HG03039 (cell line): ENCODE results near the gene CHTOP.
"Not testable (repeated sequence)": the region's sequence is repeated elsewhere in the genome, so short reads cannot be mapped to it uniquely, and the experiment has no call there.

Experiments
- ATAC-seq: cut with Tn5 transposase; IDR thresholded peaks from one replicate; pipeline ENCODE4 v1.9.1; 2021; ENCODE audit warnings: mild to moderate bottlenecking, moderate library complexity; ENCODE audit not compliant: unreplicated experiment

The CHTOP gene

GRCh38 chr1:153631047-153632022 lies 2.5 kb upstream of the CHTOP start:
- no peak for ATAC-seq

GRCh38 chr1:153633161-153633753 lies 609 bp upstream of the CHTOP start:
- ATAC-seq: no peak

DNA sequence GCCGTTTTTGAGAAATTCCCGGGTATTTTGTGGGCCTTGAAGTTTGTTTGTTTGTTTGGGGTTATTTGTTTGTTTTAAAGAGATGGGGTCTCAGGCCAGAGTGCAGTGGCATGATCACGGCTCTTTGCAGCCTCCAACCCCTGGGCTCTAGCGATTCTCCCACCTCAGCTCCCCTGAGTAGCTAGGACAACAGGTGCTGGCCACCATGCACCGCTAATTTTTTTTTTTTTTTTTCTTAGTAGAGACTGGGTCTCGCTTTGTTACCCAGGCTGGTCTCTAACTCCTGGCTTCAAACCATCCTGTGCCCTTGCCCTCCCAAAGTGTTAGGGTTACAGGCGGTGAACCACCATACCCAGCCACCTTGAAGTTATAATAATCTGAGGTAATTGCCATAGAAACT lies 2.0 kb downstream of the CHTOP start:
- no peak for ATAC-seq

DNA sequence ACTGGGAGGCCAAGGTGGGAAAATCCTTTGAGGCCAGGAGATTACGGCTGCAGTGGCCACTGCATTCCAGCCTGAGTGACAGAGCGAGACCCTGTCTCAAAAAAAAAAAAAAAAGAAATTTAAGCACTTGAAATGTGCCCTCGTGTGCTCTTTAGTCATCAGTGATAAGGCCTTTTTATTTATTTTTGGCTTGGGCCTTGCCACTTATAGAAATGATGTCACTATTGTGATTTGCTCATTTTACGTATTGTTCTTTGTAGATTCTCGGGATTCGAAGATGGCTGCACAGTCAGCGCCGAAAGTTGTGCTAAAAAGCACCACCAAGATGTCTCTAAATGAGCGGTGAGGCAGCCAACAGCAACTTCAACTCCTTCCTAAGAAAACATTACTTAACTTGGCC lies 2.4 kb downstream of the CHTOP start:
- ATAC-seq: no peak

DNA sequence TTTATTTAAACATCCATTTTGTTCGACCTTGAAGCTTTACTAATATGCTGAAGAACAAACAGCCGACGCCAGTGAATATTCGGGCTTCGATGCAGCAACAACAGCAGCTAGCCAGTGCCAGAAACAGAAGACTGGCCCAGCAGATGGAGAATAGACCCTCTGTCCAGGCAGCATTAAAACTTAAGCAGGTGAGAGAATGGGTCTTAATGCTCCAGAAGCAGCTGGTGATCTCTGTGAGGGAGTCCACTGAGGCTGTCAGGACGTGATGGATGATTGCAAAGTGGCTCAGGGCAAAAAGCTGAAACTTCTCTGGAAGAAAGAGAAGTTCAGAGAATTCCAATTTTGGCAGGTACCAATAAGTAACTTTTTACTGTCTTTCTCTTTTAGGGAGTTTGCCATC lies 4.4 kb downstream of the CHTOP start:
- no peak for ATAC-seq

- ATAC-seq: no peak
Observed at GRCh38 chr1:153639280-153639679, 5.4 kb downstream of the CHTOP start.

GRCh38 chr1:153640213-153640612 lies 6.3 kb downstream of the CHTOP start:
- not testable (repeated sequence) for ATAC-seq

DNA sequence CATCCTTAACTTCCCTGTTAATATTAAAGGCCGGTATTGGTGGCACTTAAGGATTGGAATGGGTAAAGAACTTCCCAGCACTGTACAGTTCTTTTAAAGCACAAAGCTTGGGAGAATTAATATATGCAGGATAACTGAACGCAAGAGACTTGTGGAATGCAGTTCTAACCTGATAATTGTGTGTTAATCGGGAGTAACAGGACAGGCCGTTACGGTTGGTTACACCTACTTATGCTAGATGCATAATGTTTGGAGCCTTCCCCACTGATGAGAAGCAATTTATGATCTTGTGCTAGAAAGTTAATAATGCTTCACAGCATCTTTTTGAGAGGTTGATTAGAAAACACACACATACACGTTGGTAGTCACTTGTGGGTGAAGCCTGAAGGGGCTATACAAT lies 7.0 kb downstream of the CHTOP start:
- no peak for ATAC-seq

DNA sequence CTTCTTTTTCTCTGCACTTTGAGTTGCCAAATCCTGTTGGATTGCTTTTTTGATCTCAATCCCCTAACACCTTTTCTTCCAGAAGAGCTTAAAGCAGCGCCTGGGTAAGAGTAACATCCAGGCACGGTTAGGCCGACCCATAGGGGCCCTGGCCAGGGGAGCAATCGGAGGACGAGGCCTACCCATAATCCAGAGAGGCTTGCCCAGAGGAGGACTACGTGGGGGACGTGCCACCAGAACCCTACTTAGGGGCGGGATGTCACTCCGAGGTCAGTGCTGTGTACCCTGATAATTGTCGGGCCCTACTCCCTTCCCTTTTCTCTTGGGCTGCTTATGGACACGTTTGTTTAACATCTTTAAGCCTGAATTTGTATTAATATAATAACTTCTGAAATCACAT lies 8.3 kb downstream of the CHTOP start:
- ATAC-seq: no peak

DNA sequence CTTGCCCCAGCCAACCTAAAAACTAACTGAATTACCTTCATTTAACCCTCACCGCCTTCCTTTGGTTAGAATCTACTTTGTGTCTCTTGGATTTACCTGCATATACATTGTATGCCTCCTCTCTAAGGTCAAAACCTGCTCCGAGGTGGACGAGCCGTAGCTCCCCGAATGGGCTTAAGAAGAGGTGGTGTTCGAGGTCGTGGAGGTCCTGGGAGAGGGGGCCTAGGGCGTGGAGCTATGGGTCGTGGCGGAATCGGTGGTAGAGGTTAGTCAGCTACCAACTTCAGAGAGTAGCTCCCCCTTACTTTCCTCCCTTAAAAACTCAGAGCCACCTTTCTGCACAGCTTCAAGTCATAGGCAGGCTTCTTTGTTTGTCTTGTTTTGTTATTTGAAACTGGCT lies 9.2 kb downstream of the CHTOP start:
- ATAC-seq: no peak

DNA sequence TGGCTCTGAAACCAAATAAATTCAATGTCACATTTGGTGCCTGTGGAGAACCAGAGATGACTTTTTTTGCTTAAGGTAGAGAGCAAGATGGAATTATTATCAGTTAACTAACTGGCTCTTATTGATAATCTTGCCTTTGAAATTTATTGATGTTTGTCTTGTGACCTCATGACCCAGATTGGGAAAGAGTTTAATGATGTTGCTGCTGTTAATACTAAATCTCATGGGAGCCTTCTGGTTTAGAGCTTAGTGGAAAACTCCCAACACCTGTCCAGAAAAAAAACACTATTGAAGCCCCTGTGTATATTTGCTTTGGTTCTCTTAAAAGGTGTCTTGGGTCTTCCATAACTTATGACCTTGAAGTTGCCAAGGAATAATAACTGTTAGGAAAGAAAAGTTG lies 9.9 kb downstream of the CHTOP start:
- ATAC-seq: no peak

DNA sequence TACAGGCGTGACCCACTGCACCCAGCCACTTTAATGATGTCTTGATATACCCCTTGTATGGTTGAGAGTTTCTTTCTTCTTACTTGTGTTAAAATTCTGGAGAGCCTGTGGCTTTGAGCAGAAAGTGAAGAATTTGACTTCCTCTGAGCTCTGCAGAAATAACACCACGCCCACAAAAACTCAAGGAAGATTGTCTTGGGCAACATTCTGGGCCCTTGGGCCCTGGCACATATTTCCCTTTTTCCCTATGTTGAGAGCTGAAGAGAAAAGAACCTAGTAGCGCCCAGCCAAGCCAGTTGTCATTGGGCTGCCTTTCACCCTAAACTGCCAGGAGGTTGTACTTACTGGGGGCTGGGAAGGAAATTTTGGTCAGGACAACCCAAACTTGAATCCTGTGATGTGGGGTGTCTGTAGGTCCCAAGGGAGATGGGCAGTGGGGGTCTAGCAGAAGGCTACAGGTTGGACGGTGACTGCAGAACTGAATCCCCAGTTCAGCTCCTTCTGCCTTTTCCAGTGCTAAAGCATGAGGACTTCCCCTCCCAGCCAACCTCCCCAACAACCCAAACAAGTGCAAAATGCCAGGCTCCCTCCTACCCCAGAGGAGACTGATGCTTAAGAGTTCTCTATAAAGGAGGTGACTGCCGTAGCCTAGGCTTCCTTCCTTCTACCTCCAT lies 12.9 kb downstream of the CHTOP start:
- no peak for ATAC-seq

- ATAC-seq: no peak
Observed at GRCh38 chr1:153647346-153647714, 13.5 kb downstream of the CHTOP start.

GRCh38 chr1:153648000-153648643 lies 14.3 kb downstream of the CHTOP start:
- no peak for ATAC-seq

- no peak for ATAC-seq
Observed at GRCh38 chr1:153649137-153649862, 15.4 kb downstream of the CHTOP start.

DNA sequence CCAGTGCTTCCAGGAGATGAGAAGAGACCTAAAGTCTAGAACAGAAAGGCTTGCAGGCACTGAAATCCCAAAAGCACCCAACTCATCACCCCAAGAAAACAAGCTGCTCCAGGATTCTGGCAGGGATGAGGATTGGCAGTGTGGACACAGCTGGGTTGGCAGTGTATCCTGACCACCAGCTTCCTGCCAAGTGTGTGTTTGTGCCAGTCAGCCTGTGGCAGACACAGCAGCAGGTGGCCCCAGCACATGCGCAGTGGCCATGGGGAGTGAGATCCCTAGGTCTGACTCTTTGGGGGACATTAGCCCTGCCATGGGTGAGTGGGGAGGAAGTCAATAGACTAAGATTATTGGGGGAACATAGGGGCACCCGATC lies 16.0 kb downstream of the CHTOP start:
- ATAC-seq: no peak

- ATAC-seq: no peak
Observed at GRCh38 chr1:153651771-153652170, 17.9 kb downstream of the CHTOP start.

GRCh38 chr1:153652805-153653500 lies 19.1 kb downstream of the CHTOP start:
- ATAC-seq: no peak

DNA sequence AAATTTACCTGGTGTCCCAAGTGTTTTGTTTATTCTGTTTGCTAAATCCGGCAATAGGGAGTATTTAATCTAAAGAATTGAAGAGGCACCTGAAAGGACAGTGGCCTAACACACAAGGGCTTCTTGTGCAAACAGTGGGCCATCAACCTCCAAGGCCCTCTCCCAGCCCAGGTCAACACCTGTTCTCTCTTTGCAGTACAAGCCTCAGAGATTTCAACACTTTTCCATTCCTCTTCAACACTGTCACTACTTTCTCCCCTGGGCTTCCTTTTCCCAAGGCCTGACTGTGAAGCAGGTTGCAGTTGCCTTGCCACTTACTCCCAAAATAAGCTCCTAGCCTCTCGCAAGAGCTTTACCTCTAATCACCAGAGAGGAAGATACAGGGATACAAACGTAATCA lies 21.5 kb downstream of the CHTOP start:
- no peak for ATAC-seq
